ENCODE data around the gene SLC35F6.
"Not testable (repeated sequence)": the region's sequence is repeated elsewhere in the genome, so short reads cannot be mapped to it uniquely, and the experiment has no call there.

Gene SLC35F6

DNA sequence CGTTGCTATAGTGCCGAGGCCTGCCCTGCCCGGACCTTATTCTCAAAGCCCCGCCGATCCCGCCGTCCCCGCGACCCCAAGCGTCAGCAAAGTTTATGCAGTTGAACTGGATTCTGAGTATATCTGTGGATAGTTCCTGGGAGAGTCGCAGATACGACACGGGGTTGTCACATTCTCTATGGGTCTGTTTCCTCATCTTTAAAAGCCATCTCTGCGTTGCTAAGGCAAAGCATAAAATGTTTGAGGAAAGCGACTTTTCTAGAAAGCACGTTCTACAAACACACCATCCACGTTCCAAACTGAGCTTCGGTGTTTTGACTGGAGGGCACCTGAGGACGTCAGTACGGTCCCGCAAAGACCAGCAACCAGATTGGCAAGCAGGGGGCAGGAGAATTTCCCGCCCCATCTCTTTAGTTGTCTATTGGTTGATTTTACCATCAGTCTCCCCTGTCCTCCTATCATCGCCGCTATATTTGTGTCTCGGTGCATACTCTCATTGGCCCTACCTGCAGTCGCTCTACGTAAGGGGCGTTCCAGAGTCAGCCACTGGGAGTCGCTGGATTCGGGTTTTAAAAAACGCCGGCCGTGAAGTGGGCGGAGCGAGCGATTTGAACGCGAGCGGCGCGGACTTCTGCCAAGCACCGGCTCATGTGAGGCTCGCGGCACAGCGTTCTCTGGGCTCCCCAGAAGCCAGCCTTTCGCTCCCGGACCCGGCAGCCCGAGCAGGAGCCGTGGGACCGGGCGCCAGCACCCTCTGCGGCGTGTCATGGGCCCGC is 21.5 kb downstream of the SLC35F6 start, which contains the start of gene CENPA:
CENPA (plus strand) TSS at position 626 of the 776 bp plus-strand sequence; CDS start at position 767, 141 bp downstream.
- peak; percentile 94 for DNase-seq

DNA sequence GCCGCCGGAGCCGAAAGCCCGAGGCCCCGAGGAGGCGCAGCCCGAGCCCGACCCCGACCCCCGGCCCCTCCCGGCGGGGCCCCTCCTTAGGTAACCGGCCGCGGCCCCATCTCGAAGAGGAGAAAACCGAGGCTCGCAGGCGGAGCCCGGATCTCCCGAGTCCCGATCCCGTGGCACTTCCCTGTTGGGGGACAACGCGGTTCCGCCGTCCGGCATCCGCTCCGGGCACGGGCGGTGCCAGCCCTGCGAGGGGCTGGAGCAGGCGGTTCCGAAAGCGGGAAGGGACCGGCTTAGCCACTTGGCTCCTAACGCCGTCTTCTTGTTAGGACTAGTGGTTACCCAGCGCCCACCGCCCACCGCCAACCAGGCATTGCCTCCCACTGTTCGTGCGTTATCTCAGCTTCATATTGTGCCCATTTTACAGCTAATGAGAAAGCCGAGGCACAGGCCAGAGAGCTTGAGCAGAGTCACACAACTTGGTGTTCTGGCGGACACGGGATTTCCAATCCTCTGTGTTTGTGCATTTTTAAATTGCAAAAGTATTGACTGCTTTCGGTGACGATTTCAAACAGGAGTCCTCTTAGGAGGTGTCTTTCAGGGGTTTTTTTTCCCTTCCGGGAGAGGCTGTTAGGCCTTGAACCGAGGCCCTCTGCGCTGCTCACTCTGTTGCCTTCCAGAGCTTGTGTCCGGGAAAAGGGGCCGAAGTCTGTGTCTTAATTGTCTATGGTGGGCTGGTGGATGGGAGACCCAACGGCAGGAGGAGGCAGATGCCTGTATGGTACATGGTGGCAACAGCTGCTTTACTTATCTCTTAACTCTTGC is 22.3 kb downstream of the SLC35F6 start:
- no peak for DNase-seq

DNA sequence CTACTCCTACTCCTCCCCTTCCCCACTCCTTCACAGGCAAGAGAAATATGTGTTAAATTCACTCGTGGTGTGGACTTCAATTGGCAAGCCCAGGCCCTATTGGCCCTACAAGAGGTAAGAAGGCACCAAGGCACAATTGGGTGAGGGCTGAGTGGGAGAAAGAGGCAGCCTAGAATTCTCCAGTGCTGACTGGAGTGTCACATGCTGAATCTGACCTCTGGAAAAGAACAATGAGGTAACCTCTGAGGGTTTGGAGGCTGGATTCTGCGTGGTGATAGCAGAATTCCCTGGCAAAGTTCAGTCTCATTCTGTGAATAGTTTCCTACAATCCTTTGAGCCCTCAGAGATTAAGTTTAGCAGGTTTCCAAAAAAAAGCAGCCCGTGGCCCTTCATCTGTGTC is 28.6 kb downstream of the SLC35F6 start:
- no peak for DNase-seq

DNA sequence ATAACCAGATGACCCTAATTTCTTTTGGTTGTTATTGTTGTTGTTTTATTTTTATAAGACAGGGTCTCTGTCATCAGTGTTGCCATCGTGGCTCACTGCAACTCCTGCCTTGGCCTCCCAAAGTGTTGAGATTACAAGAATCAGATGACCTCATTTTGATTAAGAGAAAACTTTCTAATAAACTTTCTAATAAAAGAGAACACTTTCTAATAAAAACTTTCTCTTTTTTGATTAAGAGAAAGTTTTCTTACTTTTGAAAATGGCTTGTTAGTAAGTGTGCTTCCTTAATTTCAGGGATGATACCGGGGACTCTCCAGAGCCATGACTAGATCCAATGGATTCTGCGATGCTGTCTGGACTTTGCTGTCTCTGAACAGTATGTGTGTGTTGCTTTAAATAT is 29.4 kb downstream of the SLC35F6 start:
- DNase-seq = no peak

DNA sequence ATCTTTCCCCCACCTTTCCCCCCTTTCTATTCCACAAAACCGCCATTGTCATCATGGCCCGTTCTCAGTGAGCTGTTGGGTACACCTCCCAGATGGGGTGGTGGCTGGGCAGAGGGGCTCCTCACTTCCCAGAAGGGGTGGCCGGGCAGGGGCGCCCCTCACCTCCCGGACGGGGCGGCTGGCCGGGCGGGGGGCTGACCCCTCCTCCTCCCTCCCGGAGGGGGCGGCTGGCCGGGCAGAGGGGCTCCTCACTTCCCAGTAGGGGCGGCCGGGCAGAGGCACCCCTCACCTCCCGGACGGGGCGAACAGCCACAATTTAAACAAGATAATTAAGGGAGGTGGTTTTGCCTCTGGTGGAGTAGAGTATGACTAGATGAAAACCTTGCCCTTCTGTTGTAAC is 31.1 kb downstream of the SLC35F6 start:
- DNase-seq = not testable (repeated sequence)

DNA sequence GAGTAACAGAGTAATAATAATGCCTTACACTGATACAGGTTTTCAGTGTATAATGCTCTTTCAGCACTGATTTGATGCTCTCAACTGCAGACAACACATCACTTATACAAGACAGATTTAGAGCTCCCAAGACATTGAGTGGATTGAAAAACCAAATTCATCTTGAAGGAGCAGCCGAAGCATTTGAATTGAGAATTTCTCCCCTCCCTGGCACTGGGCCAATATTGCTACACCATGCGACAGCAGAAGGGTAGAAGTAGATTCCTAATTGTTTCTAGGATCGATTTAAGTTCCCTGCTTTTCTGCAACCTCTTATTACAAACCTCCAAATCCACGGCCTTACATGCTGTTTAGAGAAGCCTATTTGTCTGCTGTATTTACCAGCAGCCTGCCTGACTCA is 37.2 kb downstream of the SLC35F6 start:
- DNase-seq = no peak

DNA sequence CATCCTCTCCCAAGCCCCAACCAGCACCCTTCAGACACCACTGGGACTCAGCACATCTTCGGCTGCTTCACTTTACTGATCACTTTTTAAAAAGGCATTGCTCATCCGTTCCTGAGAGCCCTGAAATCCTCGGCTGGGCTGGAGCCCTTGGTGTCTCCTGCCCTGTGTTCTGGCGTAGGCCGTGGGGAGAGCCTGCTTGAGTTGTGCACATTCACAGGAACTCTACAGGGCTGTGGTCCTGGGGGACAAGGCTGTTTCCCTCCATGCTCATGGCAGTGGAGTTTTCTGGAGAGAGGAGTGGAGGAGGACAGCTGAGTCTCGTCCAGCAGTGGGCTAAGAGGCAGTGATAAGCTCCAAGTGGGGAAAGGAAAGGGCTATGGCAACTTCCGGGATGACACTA is 37.7 kb downstream of the SLC35F6 start:
- DNase-seq = no peak

DNA sequence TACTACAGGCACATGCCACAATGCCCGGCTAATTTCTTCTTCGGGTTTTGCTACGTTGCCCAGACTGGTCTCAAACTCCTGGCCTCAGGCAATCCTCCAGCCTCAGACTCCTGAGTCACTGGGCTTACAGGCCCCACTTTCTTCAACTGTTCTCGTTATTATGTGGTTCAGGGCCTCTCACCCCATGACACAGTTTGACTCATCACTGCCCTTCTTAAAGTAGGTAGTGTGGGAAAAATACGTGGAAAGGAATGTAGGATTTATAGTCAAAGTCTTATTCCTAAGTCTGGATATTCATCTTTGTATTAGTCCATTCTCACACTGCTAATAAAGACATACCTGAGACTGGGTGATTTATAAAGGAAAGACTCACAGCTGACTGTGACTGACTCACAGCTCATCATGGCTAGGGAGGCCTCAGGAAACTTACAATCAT is 41.2 kb downstream of the SLC35F6 start:
- no peak for DNase-seq

DNA sequence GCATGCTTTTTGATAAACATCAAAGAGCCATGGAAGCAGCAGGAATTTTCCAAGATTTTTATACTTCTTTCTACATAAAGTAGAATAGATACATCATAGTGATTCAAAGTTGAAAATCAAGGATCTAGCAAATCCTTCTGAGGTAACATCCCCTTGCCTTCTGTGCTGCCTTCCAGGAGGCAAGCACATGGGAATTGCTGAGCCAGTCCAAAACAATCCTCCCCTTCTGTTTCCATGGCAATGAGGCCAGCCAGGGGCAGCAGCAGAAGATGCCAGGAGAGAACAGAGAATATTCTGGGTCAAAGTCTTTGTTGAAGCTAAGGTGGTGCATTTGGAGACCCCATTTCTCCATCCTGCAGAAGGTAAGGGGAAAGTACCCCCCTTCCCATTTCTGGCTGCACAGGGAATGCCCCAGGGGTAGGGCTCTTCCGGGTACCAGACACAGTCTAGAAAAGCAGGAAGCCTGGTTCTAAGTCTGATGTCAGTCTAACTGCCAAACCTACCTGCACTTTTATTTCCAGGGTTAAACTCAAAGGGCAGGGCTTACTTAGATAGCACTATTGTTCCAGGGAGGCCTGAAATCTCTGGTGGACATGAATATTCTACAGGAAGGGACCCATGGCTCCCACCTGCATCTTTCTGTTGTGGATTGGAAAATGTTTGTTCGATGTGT is 43.8 kb downstream of the SLC35F6 start:
- no peak for DNase-seq

DNA sequence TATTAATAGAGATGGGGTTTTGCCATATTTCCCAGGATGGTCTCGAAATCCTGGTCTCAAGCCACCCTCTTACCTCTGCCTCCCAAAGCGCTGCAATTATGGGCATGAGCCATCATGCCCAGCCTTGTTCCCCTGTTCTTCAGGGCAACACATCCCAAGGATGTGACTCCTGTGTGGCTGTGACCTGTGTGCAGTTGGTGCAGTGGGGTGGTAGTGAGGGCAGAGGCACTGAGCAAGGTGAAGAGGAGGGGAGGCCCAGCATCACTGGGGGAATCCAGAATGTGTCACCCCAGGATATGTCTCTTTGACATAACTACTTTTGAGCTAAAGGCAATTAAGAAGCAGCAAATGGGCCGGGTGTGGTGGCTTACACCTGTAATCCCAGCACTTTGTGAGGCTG is 45.1 kb downstream of the SLC35F6 start:
- DNase-seq = no peak

DNA sequence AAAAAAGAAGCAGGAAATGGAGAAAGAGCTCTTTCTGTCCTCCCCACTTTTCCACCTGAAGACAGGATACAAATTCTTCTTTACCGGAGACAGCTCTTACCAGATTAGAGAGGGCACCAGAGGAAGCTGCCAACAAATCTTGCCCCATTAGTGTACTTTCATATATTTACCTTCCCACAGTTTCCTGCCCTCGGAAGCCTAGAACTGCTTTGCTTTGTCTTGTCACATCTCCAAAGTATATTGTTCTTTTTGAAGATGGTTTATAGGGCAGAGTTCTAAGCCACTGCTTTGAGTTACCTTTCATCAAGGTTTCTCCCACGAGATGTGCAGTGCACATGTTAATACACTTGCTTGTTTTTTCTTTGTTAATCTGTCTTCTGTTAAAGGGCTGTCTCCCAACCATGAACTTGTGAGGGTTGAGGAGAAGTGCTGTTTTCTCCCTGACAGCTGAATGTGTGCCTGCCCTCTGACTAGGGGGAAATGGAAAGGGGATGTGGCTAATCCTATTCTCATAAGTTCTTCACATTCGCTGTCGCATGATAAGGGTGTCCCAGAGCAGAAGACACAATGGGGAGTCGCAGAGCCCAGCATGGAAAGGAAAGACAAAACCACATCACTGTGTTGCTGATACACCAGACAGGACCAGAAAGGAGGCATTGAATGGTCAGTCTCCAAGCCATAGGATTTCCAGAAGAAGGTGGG is 45.9 kb downstream of the SLC35F6 start:
- no peak for DNase-seq

DNA sequence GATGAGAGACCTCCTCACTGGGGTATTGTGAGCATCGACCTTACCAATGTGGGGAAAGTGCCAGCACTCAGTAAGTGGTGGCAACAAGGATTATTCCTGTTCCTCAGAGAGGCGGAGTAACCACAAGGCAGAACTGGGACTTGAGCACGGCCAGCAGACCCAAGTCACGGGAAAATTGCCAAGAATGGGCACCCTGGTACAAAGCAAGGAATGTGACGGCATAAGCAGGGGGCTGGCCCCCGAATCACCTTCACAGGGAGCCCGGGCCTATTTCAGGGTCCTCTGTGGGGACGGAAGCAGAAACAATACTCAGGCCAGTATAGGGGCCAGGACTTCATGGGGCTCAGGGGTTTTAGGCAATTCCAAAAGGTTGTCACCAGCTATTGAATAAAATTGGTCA is 47.2 kb downstream of the SLC35F6 start:
- no peak for DNase-seq

DNA sequence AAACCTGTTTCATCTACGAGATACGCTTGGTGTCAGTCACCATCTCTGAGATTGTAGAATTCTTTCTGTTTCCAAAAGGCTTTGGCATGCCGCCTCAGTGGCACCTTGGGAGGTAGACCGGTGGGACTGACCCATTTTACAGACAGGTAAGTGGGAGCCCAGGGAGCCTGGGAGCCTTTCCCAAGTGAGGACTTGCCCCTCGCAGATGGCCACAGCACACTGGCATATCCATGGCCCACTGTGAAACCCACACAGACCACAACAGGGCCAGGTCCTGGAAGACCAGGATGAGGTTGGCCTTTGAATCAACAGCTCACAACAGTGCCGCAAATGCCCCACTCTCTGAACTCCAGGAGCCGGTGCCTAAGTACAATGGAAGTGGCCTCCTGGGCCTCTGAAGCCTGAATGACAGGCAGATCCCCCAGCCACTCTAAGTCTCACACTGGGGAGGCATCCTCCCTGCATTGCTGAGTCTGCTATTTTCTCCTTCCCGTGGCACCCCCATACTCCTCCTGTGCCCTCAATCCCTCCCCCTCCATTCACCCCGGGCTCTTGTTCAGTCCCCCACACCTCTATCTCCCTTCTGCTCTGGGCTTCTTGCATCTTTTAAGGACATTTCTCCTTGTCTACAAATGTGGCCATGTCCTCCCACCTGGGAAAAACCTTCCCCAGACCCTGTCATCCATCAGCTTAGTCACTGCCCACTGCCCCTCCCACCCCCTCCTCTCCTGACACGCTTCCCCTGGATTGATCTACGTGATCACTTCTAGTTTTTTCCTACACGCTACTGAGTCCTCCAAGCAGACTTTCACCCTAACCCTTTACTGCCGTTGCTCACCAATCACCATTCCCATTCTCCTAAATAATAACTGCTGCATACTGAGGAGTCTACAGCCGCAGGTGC is 48.0 kb downstream of the SLC35F6 start:
- DNase-seq = no peak

DNA sequence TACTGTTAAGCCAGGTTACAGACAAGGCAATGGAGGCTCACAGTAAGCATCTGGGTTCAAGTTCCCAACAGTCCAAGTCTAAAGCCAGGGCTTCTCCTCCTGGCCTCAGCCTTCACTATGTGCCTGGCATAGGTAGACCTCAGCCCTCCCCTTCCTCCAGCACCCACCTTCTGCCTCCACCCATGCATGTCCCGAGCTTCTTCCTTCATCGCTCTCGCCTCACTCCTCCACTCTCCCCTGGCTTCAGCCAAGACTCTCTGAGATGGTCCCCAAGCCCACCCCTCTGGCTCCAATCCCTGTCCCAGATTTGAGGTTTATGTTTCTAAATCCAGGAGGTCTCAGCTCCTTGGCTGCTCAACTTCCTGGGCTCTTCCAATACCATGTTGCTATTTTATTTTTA is 48.6 kb downstream of the SLC35F6 start:
- no peak for DNase-seq

DNA sequence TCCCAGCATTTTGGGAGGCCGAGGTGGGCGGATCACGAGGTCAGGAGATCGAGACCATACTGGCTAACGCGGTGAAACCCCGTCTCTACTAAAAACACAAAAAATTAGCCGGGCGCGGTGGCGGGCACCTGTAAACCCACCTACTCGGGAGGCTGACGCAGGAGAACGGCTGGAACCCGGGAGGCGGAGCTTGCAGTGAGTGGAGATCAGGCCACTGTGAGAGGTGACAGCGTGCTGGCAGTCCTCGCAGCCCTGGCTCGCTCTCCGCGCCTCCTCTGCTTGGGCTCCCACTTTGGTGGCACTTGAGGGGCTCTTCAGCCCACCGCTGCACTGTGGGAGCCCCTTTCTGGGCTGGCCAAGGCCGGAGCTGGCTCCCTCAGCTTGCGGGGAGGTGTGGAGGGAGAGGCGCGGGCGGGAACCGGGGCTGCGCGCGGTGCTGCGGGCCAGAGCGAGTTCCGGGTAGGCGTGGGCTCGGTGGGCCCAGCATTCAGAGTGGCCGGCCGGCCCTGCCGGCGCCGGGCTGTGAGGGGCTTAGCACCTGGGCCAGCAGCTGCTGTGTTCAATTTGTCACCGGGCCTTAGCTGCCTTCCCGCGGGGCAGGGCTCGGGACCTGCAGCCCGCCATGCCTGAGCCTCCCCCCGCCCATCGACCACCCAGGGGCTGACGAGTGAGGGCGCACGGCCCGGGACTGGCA is 50.1 kb downstream of the SLC35F6 start:
- DNase-seq = not testable (repeated sequence)

DNA sequence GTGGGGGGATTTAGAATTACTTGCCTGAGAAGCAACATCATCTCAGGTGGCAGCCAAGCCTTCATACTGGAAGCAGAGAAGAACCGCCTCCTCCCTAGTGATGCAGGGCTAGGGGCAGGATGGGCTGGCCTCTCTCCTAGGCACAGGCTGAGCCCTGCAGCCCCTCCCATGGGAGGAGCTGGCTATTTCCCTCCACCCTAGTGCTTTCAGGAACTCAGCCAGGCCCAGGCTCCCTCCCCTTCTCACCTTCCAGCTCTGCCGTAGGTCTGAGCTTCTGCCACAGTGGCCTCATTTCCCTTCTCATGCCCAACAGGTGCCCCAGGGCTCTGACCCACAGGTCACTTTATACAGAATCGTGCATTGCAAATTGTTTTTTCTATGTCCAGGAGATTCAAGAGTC is 52.8 kb downstream of the SLC35F6 start:
- no peak for DNase-seq

DNA sequence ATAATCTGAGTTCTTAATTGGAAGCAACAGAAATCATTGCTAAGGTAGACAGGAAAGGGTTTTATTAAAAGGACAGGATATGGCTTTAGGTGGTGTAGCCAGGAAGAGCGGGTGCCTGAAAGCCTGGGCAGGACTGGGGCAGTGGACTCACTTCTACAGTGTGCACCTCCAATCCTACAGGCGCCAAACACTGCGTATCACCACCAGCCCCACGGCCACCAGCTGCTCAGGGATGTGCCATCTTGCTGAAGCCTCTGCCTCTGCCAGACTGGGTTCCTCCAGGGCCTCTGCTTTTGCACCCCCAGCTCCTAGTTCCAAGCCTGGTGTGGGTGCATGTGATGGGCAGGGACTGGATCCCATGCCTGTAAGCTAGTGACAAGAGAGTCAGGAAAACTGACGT is 54.2 kb downstream of the SLC35F6 start:
- no peak for DNase-seq

DNA sequence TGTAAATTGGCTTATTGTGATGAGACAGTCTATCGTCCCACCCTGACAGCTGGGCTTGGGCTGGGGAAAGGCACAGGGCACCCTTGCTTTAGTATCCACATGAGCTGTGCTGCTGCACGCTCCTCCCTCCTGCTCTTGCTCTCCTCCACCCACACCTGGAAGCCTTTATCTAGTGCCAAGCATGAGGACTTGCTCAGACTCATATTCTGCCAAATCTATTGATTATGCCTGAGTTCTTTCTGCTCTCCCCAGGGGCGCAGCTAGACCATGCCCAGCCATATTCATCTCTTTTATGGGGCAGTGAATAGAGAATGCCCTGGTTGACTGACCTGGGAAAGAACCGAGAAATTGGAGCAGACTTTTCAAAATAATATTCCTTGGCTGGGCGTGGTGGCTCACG is 54.9 kb downstream of the SLC35F6 start:
- DNase-seq = no peak

DNA sequence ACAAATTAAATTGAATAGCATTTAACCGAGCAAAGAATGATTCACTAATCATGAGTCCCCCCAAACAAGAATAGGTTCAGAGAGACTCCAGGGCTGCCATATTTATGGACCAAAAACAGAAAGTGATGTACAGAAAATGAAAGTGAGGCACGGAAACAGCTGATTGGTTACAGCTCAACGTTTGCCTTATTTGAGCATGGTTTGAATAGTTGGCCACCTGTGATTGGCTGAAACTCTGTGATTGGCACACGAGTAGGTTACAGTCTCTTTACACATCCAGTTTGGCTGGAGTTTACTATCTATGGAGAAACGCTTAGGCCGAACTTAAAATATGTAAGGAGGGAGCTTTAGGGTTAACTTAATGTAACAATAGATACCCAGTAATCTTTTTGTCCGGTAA is 56.8 kb downstream of the SLC35F6 start:
- DNase-seq = no peak

DNA sequence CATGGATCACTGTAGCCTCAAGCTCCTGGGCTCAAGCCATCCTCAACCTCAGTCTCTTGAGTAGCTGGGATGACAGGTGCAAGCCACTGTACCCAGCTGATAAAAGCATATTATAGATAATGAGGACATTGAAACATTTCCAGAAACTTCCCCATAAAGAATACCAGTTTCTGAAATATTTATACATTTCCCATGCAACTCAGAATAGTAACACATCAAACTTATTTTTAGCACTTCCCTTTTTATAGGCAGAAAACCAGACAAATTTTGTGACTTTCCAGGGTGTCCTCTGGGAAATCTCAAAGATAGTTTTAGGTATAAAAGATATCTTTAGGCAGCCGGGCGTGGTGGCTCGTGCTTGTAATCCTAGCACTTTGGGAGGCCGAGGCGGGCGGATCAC is 58.8 kb downstream of the SLC35F6 start:
- no peak for DNase-seq

All from activated CD4-positive, alpha-beta T cell treated with anti-CD3 and anti-CD28 coated beads, Interleukin-2, amount 50 U/mL, for 4 hours (primary cell).